ENCODE data around the gene MGMT. TPM values are rescaled to one million over a fixed set of nuclear protein-coding genes. Genes with fewer than 3 reads are reported as not detected.

The MGMT gene
- total and polyA plus RNA-seq, 2 experiments from 2014 or later, result 19.3 to 21.9 TPM

DNA sequence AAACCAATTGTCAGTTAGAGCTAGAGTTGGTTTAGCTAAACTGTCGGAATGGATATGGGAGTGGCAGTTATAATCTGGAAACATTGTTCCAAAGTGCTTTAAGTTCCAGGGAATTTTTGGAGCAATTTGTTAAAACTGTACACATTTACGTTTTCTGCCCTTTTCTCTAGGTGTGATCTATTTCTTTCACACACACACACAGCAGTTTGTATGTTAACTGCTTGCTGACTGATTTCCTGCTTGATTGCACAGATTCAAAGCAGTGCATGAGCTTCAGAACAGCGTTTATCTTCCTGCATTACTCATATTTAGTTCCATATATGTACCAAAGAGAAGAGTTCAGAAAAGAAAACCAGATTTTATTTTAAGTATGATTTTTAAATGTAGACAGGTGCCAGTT is 57.9 kb downstream of the MGMT start (continued):
- TF ChIP-seq ZNF462 (CRISPR knock-in tag; IDR thresholded peaks at IDR 0.05) (no peak), JUNB (IDR thresholded peaks at IDR 0.05; ENCODE audit: unreplicated experiment) (no peak)

- no peak overlapping the region for H3K4me2 ChIP-seq
- no peak for TF ChIP-seq ZNF331 (CRISPR knock-in tag; IDR thresholded peaks at IDR 0.05; ENCODE audit: low read depth)
- no peak for TF ChIP-seq STAT1 (IDR thresholded peaks at IDR 0.05; ENCODE audit: unreplicated experiment)
- TF ChIP-seq CTCF (conservative IDR thresholded peaks at IDR 0.05; ENCODE audit: low read depth in 2 of 2), result no peak
- no peak for TF ChIP-seq JUNB (IDR thresholded peaks at IDR 0.05; ENCODE audit: unreplicated experiment)
- TF ChIP-seq, protein P1, sequence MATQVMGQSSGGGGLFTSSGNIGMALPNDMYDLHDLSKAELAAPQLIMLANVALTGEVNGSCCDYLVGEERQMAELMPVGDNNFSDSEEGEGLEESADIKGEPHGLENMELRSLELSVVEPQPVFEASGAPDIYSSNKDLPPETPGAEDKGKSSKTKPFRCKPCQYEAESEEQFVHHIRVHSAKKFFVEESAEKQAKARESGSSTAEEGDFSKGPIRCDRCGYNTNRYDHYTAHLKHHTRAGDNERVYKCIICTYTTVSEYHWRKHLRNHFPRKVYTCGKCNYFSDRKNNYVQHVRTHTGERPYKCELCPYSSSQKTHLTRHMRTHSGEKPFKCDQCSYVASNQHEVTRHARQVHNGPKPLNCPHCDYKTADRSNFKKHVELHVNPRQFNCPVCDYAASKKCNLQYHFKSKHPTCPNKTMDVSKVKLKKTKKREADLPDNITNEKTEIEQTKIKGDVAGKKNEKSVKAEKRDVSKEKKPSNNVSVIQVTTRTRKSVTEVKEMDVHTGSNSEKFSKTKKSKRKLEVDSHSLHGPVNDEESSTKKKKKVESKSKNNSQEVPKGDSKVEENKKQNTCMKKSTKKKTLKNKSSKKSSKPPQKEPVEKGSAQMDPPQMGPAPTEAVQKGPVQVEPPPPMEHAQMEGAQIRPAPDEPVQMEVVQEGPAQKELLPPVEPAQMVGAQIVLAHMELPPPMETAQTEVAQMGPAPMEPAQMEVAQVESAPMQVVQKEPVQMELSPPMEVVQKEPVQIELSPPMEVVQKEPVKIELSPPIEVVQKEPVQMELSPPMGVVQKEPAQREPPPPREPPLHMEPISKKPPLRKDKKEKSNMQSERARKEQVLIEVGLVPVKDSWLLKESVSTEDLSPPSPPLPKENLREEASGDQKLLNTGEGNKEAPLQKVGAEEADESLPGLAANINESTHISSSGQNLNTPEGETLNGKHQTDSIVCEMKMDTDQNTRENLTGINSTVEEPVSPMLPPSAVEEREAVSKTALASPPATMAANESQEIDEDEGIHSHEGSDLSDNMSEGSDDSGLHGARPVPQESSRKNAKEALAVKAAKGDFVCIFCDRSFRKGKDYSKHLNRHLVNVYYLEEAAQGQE (IDR thresholded peaks at IDR 0.05; ENCODE audit: unreplicated experiment), result no peak
- TF ChIP-seq ZNF114 (CRISPR knock-in tag; IDR thresholded peaks at IDR 0.05), result no peak
- TF ChIP-seq ETS1 (IDR thresholded peaks at IDR 0.05), result no peak
- TF ChIP-seq CREB1 (CRISPR knock-in tag; IDR thresholded peaks at IDR 0.05; ENCODE audit: low read depth), result no peak
- no peak for TF ChIP-seq POLR2AphosphoS5 (IDR thresholded peaks at IDR 0.05; ENCODE audit: low read depth)
Measured at GRCh38 chr10:129525401-129525801, 58.4 kb downstream of the MGMT start.

More at GRCh38 chr10:129525401-129525801, 58.4 kb downstream of the MGMT start:
- ATAC-seq (no peak), DNase-seq (ENCODE audit: low spot score) (no peak)
- Mint-ChIP-seq H3K27me3 (ENCODE audit: insufficient read depth, low read depth, poor library complexity) (peaks cover 6% of the 10 kb centered on the region), H3K9me3 (no peaks in the 10 kb centered on the region), H3K4me3 (no peak overlapping the region), H3K27ac (no peak overlapping the region), H3K4me1 (peaks cover 25% of the 10 kb centered on the region), H3K36me3 (ENCODE audit: low read depth) (peaks cover 6% of the 10 kb centered on the region; the same call in 2 of the 3 replicates)
- Histone ChIP-seq H3K4me3 (no peak overlapping the region), H3K4me1 (ENCODE audit: insufficient read depth) (no peaks in the 10 kb centered on the region), H3K36me3 (ENCODE audit: insufficient read depth) (no peaks in the 10 kb centered on the region), H3K9me2 (ENCODE audit: insufficient read depth) (0 out of 2 replicates have a peak, but pooled peaks cover 4% of the 10 kb centered on the region), H4K20me1 (replicated peaks; ENCODE audit: insufficient read depth) (no peaks in the 10 kb centered on the region; the same call in 1 of the 2 replicates), H3K79me2 (replicated peaks; ENCODE audit: insufficient read depth) (no peaks in the 10 kb centered on the region), H2AFZ (no peak overlapping the region), H3K27me3 (ENCODE audit: insufficient read depth) (no peaks in the 10 kb centered on the region), H3F3A (replicated peaks; ENCODE audit: low read depth) (no peaks in the 10 kb centered on the region), H3K27ac (ENCODE audit: low read depth) (no peak overlapping the region)
